Stimulated activated CD4-positive, alpha-beta T cell treated with anti-CD3 and anti-CD28 coated beads, Interleukin-4, amount 100 ng/mL, for 1 hour (primary cell): ENCODE data around the gene ARFRP1.

Experiments used
- DNase-seq: peaks from one replicate; pipeline ENCODE4 v3.0.0-alpha.2; 2020

The ARFRP1 gene, protein sequence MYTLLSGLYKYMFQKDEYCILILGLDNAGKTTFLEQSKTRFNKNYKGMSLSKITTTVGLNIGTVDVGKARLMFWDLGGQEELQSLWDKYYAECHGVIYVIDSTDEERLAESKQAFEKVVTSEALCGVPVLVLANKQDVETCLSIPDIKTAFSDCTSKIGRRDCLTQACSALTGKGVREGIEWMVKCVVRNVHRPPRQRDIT

GRCh38 chr20:63707558-63708300, at the start of gene ARFRP1, which contains the start of gene ZGPAT:
Gene ARFRP1 (minus strand): TSS chr20:63707976. CDS start chr20:63707091, 885 bp downstream.
Gene ZGPAT (plus strand): TSS chr20:63708039. CDS start chr20:63708581, 542 bp downstream.
- peak; percentile 90 for DNase-seq

DNA sequence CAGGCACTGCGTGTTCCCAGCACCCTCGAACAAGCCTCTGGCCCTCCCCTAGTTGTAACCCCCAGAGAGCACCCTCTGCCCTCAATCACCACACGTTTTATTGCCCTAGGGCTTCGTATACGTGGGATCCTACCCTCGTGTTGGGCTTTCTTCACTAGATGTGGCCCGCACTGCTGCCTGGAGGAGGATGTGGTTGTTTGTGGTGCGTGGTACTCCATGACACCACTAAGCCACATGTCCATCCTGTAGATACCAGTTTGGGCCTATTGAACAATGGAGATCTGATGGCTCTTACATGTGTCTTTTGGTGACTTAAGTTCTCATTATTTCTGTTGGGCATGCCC, 48.8 kb upstream of the ARFRP1 start:
- DNase-seq, result no peak

- DNase-seq, result no peak
These were observed 48.3 kb upstream of the ARFRP1 start for GRCh38 chr20:63755933-63756647.

GRCh38 chr20:63754008-63754407, 46.2 kb upstream of the ARFRP1 start:
- DNase-seq, result no peak

DNA sequence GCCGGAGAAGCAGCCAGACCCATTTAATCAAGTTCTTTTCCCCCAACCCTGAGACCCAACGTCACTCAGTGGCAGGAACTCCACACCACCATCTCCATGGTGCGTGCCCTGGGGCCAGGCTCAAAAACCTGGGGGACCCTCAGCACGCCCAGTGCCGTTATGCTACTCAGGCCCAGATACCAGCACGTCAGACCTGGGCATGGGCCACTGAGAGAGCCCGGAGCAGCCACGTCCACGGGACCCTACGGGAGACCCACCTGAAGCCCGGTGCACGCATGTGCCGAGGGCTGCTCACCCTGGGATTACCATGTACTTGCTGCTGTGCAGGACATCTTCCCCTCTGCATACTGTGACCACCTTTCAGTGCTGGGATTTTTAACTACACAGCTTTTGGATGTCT, 45.6 kb upstream of the ARFRP1 start:
- DNase-seq, result no peak

DNA sequence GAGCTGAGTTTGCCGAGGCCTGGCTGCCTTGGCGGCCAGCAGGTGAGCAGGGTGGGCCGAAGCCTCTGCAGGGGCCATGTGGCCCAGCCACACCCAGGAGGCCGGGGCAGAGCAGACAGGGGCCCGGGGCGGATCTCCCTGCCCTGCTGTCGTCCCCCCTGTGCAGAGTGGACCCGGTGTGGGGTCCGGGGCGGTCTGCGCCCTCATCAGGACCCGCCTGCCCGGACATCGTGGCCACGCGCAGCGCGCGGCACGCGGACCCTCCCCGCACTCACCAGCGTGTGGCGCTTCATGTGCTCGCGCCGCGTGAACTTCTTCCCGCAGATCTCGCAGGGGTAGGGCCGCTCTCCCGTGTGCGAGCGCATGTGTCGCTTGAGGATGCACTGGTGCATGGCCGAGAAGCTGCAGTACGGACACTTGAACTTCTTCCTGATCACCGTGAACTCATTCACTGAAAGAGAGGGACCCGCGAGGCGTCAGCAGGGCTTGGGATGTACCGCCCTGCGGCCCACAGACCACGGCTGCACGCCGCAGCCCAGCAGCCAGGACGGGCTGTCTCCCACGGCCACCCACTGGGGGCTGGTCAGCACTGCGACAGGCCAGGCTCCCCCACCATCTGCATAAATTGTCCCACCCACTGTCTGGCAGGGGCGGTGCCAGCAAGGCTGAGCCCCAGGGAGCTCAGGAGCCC, 44.8 kb upstream of the ARFRP1 start:
- DNase-seq, result no peak

- DNase-seq, result no peak
These were observed 43.9 kb upstream of the ARFRP1 start for GRCh38 chr20:63751471-63752271.

DNA sequence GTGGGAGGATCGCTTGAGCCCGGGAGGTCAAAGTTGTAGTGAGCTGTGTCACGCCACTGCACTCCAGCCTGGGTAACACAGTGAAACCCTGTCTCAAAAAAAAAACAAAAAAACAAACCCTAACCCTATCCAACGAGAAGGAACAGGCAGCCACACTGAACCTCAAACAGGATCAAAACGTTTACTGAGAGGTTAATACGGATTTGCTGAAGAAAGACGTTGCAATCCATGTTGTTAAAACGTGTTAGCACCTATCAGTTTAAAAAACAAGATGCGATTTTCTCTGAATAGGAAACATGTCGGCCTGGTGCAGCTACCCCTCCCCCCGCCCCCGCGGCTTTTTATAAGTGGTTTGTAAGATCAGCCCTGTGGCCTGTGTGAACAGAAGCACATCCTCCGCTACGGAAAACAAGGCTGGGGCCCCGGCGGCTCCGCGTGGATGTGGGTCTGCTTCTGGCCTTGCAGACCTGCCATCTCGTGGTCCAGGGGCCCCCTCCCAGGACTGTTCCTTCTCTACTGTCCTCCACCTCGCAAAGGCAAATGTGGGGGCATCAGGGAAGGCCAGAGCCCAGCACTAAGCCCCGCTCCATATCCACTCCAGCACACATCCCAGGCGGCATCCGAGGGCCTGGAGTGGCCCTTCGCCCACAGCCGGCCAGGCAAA, 43.2 kb upstream of the ARFRP1 start:
- peak; percentile 60 for DNase-seq

DNA sequence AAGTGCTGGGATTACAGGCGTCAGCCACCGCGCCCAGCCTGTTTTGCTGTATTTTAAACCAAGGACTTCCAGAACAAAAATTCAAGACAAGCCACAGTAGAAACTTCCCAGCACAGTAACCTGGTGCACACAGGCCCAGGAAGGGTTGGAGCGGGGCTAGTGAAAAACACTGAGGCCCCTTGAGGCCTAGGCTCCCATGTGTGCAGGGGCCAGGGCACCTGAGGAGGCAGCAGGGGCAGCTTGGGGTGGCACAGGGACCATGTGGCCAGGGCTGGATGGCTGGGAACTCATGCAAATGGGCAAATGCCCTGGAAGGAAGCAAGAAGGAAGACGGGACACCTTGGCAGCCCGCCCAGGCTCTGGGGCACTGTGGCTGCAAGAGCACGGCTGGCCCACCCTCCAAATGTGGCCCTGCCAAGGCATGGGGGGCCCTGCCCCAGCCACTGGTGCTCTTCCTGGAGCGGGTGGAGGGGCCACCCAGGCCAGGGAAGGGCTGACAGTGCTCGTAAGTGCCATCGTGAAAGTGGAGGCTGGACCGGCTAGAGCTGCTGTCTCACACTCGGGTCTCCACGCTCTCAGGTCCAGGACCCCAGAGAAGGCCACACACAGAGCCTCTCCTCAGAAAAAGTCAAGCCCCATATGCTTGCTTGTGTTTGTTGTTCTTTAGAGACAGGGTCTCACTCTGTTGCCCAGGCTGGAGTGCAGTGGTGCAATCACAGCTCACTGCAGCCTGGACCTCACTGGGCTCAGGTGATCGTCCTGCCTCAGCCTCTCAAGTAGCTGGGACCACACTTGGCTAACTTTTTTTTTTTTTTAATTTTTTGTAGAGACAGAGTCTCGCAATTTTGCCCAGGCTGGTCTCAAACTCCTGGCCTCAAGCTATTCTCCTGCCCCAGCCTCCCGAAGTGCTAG, 42.1 kb upstream of the ARFRP1 start:
- no peak for DNase-seq

- no peak for DNase-seq
These were observed 41.1 kb upstream of the ARFRP1 start for GRCh38 chr20:63748934-63749270.

GRCh38 chr20:63748070-63748933, 40.5 kb upstream of the ARFRP1 start:
- no peak for DNase-seq

GRCh38 chr20:63747622-63748069, 39.9 kb upstream of the ARFRP1 start:
- DNase-seq, result no peak

DNA sequence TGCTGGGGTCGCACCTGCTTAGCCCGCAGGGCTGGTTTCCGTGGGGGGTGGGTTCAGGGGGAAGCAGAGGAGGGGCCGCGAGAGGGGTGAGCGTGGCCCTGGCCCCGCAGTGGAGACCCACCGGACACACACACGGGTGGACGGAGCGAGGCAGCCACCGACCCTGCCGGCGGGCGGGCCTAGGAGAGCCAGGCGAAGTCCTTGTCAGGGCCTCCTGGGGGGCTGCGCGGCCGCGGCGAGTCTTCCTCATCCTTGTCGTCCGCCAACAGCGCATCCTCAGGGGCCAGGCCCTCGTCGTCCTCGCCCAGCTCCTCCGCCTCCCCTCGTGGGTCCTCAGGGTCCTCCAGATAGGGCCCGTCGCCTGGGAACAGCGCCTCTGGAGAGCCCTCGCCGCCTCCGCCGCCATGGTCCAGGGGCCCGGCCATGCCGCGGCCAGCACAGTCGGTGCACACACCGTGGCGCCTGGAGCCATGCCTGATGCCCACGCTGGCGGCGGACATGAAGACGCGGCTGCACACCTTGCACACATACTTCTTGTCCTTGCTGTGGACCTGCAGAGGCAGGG, 39.1 kb upstream of the ARFRP1 start:
- DNase-seq, result no peak

DNA sequence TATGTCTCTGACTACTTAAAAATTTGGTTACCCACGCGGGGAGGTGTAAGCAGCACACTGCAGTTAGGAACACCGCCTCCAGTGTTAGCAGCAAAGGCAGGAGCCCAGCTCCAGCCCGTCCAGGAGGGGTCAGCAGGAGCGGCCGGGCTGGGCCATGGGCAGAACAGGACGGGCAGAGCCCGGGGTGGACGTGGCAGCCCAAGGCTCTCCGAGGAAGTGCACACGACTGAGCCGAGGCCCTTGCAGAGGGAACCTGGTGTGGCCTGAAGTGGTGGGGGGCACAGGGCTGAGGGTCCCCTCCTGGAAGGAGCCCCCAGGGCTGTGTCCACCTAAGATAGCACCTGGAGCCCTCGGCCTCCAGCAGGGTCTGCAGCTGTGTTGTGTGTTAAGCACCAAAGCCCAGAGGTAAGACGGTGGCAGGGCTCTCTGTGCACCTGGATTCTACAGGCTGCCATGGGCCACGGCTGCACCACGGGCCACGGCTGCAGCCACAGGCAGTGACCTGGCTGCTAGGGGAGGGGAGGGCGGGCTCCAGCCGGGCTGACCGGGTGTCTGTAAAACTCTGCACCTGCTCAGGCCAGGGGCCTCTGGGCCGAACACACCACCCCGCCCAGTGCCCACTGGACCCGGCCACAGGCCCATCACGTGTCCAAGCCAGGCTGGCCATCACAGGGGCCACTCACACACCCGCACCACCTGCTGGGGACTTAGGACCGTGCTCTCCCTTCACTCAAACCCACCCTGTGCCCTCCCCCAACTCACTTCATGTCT, 38.4 kb upstream of the ARFRP1 start:
- DNase-seq, result no peak

- DNase-seq, result no peak
These were observed 37.6 kb upstream of the ARFRP1 start for GRCh38 chr20:63745424-63745805.

DNA sequence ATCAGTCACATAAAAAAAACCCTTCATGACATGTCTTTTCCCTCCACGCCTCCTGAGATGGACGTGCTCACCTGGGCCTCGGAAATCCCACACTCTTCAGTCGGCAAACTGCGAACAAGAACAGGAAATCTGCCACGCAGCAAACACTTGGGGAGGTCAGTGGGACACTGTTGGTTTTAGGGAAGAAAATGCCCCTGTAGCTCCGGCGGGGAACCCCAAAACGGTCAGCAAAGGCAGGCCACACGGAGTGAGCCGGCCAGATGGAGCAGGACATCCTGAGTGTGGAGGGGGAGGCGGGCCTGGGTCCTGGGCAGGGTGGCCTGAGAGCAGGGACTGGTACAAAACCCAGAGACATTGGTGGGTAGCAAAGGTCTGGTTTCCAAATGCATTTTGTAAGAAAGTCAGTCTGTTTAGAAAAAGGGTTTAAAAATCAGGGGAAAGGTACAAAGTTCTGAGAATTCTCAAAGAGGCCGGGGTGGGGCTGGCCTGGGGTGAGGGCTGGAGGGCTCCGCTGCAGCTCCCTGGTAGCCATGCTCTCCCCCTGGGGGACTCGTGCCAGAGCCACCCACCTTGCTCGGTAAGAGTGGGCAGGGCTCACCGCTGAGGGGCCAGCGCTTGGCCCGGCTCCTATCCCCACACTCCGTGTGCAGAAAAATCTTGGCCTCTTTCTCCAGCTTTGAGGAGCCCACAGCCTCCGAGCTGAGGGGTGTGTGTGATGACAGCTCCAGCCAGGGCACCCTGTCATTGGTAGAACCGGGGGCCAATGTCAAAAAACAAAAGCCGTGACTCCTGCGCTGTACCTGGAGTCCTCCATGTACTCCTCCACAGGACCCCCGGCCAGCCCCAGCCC, 37.0 kb upstream of the ARFRP1 start:
- DNase-seq, result no peak

DNA sequence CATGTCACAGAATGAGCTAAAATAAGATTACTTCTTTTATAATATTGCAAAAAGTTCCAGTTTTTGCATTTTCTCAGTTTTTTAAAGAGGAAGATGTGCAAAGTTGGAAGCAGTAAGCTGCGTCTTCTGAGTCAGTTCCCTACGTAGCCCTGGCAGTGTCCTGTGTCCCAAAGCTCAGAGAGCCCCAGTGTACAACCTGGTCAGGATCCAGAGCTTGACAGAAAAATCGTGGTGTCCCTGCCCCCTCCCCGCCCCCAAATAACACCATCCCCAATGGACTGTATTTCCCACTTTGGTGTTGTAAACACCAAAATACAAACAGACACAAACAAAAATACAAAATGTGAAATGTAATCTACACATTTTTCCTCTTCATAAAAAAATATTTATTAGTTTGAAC, 36.4 kb upstream of the ARFRP1 start:
- DNase-seq, result no peak
